ENCODE results near the gene PAK1. TPM values are rescaled to one million over a fixed set of nuclear protein-coding genes. Genes with fewer than 3 reads are reported as not detected.
A peak's percentile ranks its signal among the peaks of the same experiment; 100 is the strongest.

The PAK1 gene
- total RNA-seq, 6 donors from 2014 or later = 14.9 to 49.2 (median 30.1) TPM

DNA sequence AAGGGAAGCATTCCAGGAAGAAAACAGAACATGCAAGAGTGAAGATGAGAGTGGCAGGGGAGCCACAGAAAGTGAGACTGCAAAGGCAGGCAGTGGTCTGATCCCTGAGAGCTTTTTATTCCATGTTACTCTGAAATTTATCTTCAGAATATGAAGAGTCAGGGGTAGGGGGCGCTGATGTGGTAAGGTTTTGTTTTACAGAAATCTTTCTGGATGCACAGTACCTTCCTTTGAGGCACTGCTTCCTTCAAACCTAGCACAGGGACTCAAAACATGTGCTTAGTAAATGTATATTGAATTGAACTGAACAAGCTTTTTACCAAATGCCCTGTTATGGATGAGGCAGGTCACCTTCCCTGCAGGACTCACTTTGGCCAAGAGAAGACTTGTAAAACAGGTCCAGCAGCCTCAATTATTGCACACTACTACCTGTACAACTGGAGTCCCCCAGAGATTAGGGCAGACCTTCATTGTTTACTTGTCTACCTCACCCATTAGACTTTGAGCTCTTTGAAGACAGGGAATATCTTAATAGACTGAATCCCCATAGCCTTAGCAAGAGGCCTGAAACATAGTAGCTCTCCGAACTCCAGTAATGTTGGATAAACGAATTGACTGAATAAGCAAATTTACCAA lies 2.2 kb downstream of the PAK1 start:
- no peaks in the 10 kb centered on the region for H3K9me3 ChIP-seq
- peaks cover 6 to 23% (median 16%) of the 10 kb centered on the region in 4 donors for H3K4me1 ChIP-seq
- WGBS, 2 donors = 70 to 80% methylated on average over 3 of the region's 3 CpGs
- ATAC-seq (ENCODE audit: low FRiP score in 2 of 2) (no peak), DNase-seq (peak in 1 of 2 donors; percentile 48)
- H3K27me3 ChIP-seq = peaks cover 0 to 5% (median 2%) of the 10 kb centered on the region in 4 donors
- H3K36me3 ChIP-seq = no peaks in the 10 kb centered on the region
- TF ChIP-seq, protein P1, sequence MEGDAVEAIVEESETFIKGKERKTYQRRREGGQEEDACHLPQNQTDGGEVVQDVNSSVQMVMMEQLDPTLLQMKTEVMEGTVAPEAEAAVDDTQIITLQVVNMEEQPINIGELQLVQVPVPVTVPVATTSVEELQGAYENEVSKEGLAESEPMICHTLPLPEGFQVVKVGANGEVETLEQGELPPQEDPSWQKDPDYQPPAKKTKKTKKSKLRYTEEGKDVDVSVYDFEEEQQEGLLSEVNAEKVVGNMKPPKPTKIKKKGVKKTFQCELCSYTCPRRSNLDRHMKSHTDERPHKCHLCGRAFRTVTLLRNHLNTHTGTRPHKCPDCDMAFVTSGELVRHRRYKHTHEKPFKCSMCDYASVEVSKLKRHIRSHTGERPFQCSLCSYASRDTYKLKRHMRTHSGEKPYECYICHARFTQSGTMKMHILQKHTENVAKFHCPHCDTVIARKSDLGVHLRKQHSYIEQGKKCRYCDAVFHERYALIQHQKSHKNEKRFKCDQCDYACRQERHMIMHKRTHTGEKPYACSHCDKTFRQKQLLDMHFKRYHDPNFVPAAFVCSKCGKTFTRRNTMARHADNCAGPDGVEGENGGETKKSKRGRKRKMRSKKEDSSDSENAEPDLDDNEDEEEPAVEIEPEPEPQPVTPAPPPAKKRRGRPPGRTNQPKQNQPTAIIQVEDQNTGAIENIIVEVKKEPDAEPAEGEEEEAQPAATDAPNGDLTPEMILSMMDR (IDR thresholded peaks at IDR 0.05) = peak in 1 of 6 experiments; percentile 10
- TF ChIP-seq EP300 (IDR thresholded peaks at IDR 0.05) = no peak
- no peak for TF ChIP-seq POLR2A (IDR thresholded peaks at IDR 0.05)
- no peak overlapping the region for H3K4me3 ChIP-seq
- H3K27ac ChIP-seq = no peak overlapping the region

- H3K4me1 ChIP-seq = peaks cover 6 to 23% (median 16%) of the 10 kb centered on the region in 4 donors
- 88 to 90% methylated on average over 5 of the region's 5 CpGs for WGBS, 2 donors
- no peaks in the 10 kb centered on the region for H3K36me3 ChIP-seq
- no peaks in the 10 kb centered on the region for H3K9me3 ChIP-seq
- H3K27me3 ChIP-seq = peaks cover 0 to 5% (median 2%) of the 10 kb centered on the region in 4 donors
- H3K4me3 ChIP-seq = no peak overlapping the region
- no peak for ATAC-seq (ENCODE audit: low FRiP score in 2 of 2)
- DNase-seq = no peak
- H3K27ac ChIP-seq = peak overlapping the region in 1 of 4 donors; percentile 49
- TF ChIP-seq EP300 (IDR thresholded peaks at IDR 0.05) = no peak
- no peak for TF ChIP-seq POLR2A (IDR thresholded peaks at IDR 0.05)
- TF ChIP-seq, protein P1 (IDR thresholded peaks at IDR 0.05) = no peak
- no peak for TF ChIP-seq POLR2AphosphoS5 (IDR thresholded peaks at IDR 0.05)
These were observed 2.9 kb downstream of the PAK1 start for GRCh38 chr11:77470971-77471370.

GRCh38 chr11:77470504-77470903 lies 3.4 kb downstream of the PAK1 start:
- H3K36me3 ChIP-seq = no peaks in the 10 kb centered on the region
- peak overlapping the region in 1 of 4 donors; percentile 49 for H3K27ac ChIP-seq
- no peaks in the 10 kb centered on the region for H3K9me3 ChIP-seq
- no peak for ATAC-seq (ENCODE audit: low FRiP score in 2 of 2)
- H3K4me1 ChIP-seq = peaks cover 6 to 23% (median 16%) of the 10 kb centered on the region in 4 donors
- TF ChIP-seq EP300 (IDR thresholded peaks at IDR 0.05) (no peak), POLR2AphosphoS5 (IDR thresholded peaks at IDR 0.05) (no peak), POLR2A (IDR thresholded peaks at IDR 0.05) (no peak)
- TF ChIP-seq, protein P1 (IDR thresholded peaks at IDR 0.05) = no peak
- DNase-seq = no peak
- 51 to 53% methylated on average over 2 of the region's 2 CpGs for WGBS, 2 donors
- no peak overlapping the region for H3K4me3 ChIP-seq
- peaks cover 0 to 5% (median 2%) of the 10 kb centered on the region in 4 donors for H3K27me3 ChIP-seq

DNA sequence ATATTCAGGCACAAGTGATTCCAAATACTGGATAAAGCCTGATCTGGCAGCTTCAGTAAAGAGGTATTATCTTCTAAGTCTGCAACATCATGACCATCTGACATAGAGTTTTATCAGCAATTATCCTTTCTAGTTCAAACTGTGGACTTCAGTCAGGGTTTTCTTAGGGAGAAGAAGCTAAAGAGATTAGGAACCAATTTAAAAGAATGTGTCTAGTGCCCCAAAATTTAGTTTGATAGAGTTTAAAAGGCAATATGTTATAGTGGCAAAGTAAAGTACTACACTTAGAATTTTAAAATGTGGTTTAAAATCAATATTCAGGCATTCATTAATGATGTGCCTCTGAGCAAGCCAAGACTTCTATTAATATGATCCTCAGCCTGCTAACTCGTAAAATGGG lies 5.4 kb downstream of the PAK1 start:
- WGBS, 2 donors = 88 to 92% methylated on average over 1 of the region's 1 CpG
- ATAC-seq (ENCODE audit: low FRiP score in 2 of 2) = no peak
- TF ChIP-seq POLR2AphosphoS5 (IDR thresholded peaks at IDR 0.05) (no peak), POLR2A (IDR thresholded peaks at IDR 0.05) (no peak), EP300 (IDR thresholded peaks at IDR 0.05) (no peak)
- TF ChIP-seq, protein P1 (IDR thresholded peaks at IDR 0.05) = no peak

GRCh38 chr11:77467993-77468392 lies 5.9 kb downstream of the PAK1 start:
- DNase-seq = no peak
- H3K36me3 ChIP-seq = no peaks in the 10 kb centered on the region
- H3K4me3 ChIP-seq = no peak overlapping the region
- H3K27ac ChIP-seq = no peak overlapping the region
- ATAC-seq (ENCODE audit: low FRiP score in 2 of 2) = no peak
- H3K9me3 ChIP-seq = no peaks in the 10 kb centered on the region
- TF ChIP-seq POLR2A (IDR thresholded peaks at IDR 0.05) (no peak), POLR2AphosphoS5 (IDR thresholded peaks at IDR 0.05) (no peak), EP300 (IDR thresholded peaks at IDR 0.05) (no peak)
- 78 to 79% methylated on average over 2 of the region's 2 CpGs for WGBS, 2 donors
- no peaks in the 10 kb centered on the region for H3K27me3 ChIP-seq
- peaks cover 3 to 10% (median 7%) of the 10 kb centered on the region in 4 donors for H3K4me1 ChIP-seq

More for the DNA sequence above, 5.4 kb downstream of the PAK1 start:
- Histone ChIP-seq H3K4me3 (no peak overlapping the region), H3K27me3 (peaks cover 0 to 5% (median 2%) of the 10 kb centered on the region in 4 donors), H3K36me3 (no peaks in the 10 kb centered on the region), H3K27ac (no peak overlapping the region), H3K9me3 (no peaks in the 10 kb centered on the region), H3K4me1 (peaks cover 6 to 15% (median 11%) of the 10 kb centered on the region in 4 donors)
- no peak for DNase-seq
